ENCODE results near the gene MYO5B. TPM values are rescaled to one million over a fixed set of nuclear protein-coding genes. Genes with fewer than 3 reads are reported as not detected.
"Not testable (repeated sequence)": the region's sequence is repeated elsewhere in the genome, so short reads cannot be mapped to it uniquely, and the experiment has no call there.

MYO5B gene
- total RNA-seq, 1 donor from 2014 or later: 0.27 TPM

GRCh38 chr18:49898421-49898820 lies 296.5 kb downstream of the MYO5B start:
- intact Hi-C loops (cut with micrococcal nuclease): loop anchor here (1.0 to 2.0 kb wide), 4 partner anchors 63 to 459 kb away; partner anchors contain the start of genes ACAA2 and MBD1

DNA sequence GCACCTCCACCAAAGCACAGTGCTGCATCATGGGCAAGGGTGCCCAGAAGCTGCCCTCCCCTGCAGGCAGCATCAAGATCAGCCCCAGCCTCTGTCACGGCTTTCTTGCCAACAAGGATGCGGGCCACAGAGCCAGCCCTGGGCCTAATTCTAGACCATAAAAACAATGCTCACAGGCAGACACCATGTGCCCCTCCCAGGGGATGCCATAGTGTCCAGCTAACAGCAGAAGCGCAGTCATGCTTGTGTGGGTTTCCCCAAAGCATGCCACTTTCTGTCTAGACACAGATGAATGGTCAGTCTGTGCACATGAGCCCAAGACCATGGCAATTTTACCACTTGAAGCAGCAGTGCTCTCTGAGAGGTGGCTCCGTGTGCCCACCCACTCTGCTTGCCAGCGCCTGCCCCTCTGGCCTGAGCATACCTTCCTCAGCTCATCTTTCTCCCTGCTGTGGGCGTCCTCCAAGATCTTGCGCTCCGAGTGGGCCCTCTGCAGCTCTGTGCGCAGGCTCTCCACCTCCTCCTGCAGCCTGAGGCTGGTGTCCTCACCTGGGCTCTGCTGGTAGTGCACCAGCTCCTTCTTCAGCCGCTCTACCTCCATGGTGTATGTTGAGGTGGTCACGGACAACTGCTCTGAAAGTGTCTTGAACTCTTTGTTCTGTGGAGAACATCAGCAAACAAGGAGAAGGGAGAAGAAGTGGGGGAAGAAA lies 300.3 kb downstream of the MYO5B start:
- intact Hi-C loops (cut with micrococcal nuclease): no loop called here

- intact Hi-C loops (cut with micrococcal nuclease): no loop called here
Observed at GRCh38 chr18:49893036-49893435, 301.9 kb downstream of the MYO5B start.

- intact Hi-C loops (cut with micrococcal nuclease): no loop called here
Observed at GRCh38 chr18:49892148-49892924, 302.6 kb downstream of the MYO5B start.

- intact Hi-C loops (cut with micrococcal nuclease): no loop called here
Observed at GRCh38 chr18:49890041-49890440, 304.9 kb downstream of the MYO5B start.

DNA sequence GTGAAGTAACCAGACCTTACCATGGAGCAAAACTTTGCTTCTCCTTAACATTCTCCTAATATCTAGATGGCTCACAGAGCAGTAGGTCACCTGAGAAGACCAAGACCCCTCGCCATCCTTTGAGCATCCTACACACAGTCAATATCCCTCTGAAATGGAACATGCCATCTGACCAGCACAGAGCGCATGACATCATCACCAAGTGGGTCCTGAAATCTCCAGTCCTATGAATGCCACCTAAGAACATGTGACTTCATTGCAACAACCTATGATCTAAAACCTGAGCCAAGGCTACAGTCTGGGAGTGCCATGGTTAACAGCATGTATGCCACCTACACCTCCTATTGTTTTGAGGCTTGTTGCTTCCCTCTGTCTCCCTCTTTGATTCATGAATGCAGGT lies 305.4 kb downstream of the MYO5B start:
- intact Hi-C loops (cut with micrococcal nuclease): not testable (repeated sequence)

GRCh38 chr18:49886891-49887764 lies 307.8 kb downstream of the MYO5B start:
- intact Hi-C loops (cut with micrococcal nuclease): no loop called here

GRCh38 chr18:49884959-49885358 lies 310.0 kb downstream of the MYO5B start:
- intact Hi-C loops (cut with micrococcal nuclease): no loop called here

DNA sequence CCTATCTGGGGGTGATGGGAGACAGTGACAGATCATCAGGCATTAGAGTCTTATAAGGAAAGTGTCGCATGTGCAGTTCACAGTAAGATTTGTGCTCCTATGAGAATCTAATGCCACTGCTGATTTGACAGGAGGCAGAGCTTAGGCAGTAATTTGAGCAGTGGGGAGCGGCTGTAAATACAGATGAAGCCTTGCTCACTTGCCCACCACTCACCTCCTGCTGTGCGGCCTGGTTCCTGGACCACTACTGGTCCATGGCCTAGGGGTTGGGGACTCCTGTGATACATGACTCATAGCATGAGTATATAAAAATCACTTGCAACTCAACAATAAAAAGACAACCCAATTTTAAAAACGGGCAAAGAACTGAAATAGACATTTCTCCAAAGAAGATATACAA lies 310.5 kb downstream of the MYO5B start:
- intact Hi-C loops (cut with micrococcal nuclease): no loop called here

DNA sequence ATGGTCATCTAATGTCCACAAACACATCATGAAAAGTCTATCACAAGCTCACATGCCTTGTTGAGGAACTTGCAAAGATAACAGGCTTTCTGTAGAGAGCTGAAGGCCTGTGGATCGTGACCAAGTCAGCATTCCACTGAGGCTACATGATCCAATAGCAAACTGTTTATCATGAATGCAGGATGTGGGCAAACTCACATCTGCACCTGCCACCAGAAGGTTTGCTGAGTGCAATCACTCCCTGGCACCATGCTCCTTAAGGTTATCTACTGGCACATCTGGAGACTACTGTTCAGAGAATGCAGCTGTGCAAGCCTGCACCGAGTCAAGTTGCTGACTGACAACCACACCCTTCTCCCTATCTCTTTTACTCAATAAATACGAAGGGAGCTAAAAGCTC lies 314.3 kb downstream of the MYO5B start:
- intact Hi-C loops (cut with micrococcal nuclease): no loop called here

- intact Hi-C loops (cut with micrococcal nuclease): no loop called here
Observed at GRCh38 chr18:49879271-49879580, 315.7 kb downstream of the MYO5B start.

DNA sequence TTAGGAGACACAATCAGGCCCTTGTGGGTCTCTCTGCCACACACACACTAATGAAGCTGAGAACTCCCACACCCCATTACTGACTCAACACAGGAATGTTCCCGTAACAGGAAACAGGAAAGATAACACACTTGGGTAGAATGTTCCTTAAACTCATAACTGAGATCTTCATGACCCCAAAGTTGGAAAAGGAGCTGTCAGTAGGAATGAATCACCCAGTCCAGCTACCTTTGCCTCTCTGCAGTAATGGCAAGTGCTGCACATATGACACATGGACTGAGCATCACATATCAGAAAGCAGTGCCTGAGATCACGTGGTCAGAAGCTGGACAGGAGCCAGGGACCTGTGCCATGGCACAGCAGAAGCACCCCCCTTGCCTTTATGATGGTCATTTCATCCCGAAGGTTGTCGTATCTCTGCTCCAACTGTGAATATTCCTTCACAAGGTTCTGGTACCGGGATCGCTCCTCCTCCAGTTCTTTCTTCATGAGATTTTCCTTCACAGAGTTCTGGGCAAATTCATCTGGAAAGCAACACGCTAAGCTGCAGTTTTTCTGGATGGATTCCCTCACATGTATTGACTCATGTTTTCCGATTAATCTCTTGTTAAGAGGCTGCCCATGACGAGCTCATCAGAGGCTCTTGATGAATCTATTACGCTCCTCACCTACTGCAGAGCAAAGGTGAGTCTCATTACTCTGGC lies 316.2 kb downstream of the MYO5B start:
- intact Hi-C loops (cut with micrococcal nuclease): no loop called here

GRCh38 chr18:49878015-49878414 lies 316.9 kb downstream of the MYO5B start:
- intact Hi-C loops (cut with micrococcal nuclease): no loop called here

DNA sequence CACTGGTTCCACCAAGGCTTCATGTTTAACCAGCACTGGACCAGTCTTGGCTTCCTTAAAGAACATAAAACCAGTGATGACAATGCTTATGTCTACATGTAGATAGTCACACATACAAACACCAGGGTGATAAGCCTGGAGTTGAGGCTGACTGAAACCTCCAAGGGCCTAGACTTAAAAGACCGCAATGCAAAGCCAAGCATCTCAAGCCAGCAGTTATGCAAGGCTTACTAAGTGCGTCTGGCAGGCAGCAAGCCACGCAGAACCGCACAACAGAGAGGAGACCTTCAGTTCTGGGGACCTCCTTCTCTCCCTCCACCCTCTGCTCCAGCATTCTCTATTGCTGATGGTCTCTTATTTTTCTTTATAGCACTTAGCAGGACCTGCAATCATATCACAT lies 318.4 kb downstream of the MYO5B start:
- intact Hi-C loops (cut with micrococcal nuclease): no loop called here

DNA sequence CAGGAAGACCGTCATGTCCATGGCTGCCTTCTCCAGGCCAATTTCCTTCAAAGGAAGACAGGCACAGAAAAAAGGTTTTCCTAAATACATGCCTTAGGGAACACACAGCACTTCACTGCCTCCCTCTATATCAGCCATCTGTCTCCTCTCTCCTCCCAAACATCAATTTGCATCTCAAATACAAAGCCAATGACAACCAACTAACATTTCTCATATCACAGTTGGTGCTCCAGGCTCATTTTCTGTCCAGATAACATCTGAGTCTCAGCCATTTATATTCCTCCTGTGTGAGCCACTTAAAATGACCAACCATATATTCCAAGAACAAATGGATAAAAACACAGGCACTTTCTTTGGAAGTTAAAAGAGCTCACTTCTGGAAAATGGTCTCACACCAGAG lies 319.2 kb downstream of the MYO5B start:
- intact Hi-C loops (cut with micrococcal nuclease): no loop called here

DNA sequence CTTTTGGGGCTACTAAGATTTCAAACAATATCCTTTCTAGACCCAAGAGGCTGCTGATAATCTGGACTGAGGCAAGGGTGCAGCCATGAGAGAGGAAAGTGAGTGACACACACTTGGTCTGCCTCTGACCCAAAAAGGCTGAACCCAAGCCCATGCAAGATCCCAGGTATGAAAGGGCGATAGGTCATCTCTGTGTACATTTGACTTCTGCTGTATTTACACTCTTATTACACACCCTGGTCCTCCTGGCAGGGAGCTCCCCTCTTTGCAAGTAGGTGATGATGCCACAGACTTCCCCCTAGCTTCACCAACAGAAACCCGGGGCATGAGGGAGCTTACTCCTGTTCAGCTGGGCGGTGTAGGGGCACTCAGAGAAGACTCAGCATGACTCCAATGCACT lies 319.8 kb downstream of the MYO5B start:
- intact Hi-C loops (cut with micrococcal nuclease): no loop called here

- intact Hi-C loops (cut with micrococcal nuclease): no loop called here
Observed at GRCh38 chr18:49874238-49874637, 320.7 kb downstream of the MYO5B start.

DNA sequence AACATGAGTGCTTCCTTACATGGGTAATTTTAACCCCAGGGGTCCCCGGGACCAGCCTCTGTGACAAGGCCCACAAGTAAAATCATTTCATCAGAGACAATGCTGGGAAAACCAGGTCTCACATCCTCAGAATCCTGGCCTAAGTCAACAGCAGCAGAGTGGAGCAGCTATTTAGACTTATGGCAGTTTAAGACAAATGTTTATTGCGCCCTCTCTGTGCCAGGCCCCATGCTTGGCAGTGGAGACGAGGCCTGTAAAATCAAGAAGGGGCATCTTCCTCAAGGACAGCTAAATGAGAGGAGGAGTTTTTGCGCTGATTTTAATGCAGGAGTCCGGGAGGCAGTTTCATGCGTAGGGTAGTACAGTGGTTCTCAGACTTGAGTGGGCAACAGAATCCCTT lies 325.6 kb downstream of the MYO5B start:
- intact Hi-C loops (cut with micrococcal nuclease): no loop called here

GRCh38 chr18:49866680-49867079 lies 328.3 kb downstream of the MYO5B start:
- intact Hi-C loops (cut with micrococcal nuclease): no loop called here

GRCh38 chr18:49865401-49865800 lies 329.5 kb downstream of the MYO5B start:
- intact Hi-C loops (cut with micrococcal nuclease): no loop called here
